Tongue (tissue), 3 donors: ENCODE data around the gene UBAP1L. TPM values are rescaled to one million over a fixed set of nuclear protein-coding genes. Genes with fewer than 3 reads are reported as not detected.

Experiments
- DNase-seq: peaks from one replicate; pipeline ENCODE4 v3.0.0-alpha.2; 2015
- small RNA-seq: library from RNA; depleted of rRNA; stranded (forward); fragments of <200 nt; gene quantifications from one replicate; pipeline ENCODE3, GENCODE V24; 2014; ENCODE audit warnings: low replicate concordance
- total RNA-seq: library from RNA; depleted of rRNA; stranded (reverse); fragments of >200 nt; gene quantifications from one replicate; pipeline ENCODE4 v1.2.3, GENCODE V29; 2014

Gene UBAP1L
- total RNA-seq, 1 donor from 2014 or later = 2.3 TPM

DNA sequence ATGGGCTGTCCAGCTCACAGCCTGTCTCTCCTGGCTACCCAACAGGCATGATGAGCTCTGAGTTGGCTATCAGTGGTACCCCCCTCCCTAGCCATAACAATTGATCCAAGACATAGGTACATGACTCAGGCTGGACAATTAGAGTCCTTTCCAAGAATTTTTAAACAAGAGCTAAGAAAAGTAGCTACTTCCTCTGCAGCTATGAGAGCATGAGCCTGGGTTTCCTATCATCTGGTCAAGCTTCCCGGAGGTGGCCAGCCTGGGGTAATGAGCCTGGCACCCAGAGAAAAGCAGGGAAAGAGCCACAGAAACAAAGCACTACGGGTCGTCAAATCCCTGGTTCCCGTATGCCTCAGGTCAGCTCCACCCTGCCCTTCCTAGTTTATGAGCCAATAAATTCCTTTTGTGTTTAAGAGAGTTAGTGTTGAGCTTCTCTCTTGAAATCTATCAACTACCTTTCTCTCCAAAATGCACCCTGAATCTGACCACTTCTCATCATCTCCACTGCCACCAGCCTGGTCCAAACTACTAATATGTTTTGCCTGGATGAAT, 72.1 kb downstream of the UBAP1L start:
- DNase-seq = no peak

Small RNAs within 50 kb of the gene (small RNA-seq; reads per million reads assigned to genes)
- gene AC013553.1 = not detected

Other genes with a start within 250 kb of the UBAP1L start
- gene ANKDD1A, start 203.3 kb downstream of the UBAP1L start, total RNA-seq = 14.4 TPM
- 74.6 TPM for gene SPG21, start 125.3 kb downstream of the UBAP1L start, total RNA-seq
- gene MTFMT, start 85.6 kb downstream of the UBAP1L start, total RNA-seq = 20.8 TPM
- gene SLC51B, start 69.8 kb downstream of the UBAP1L start, total RNA-seq = 1.4 TPM
- 32.8 TPM for gene RASL12, start 47.2 kb downstream of the UBAP1L start, total RNA-seq
- gene KBTBD13, start 38.5 kb downstream of the UBAP1L start, total RNA-seq = 2.6 TPM
- gene PDCD7, start 18.6 kb upstream of the UBAP1L start, total RNA-seq = 13.1 TPM
- 75.4 TPM for gene CLPX, start 70.1 kb upstream of the UBAP1L start, total RNA-seq
- 70.9 TPM for gene CILP, start 96.3 kb upstream of the UBAP1L start, total RNA-seq
- 8.7 TPM for gene PARP16, start 171.7 kb upstream of the UBAP1L start, total RNA-seq
- not detected for gene RNU5A-1, start 180.9 kb upstream of the UBAP1L start, total RNA-seq
- gene RNU5B-1, start 189.5 kb upstream of the UBAP1L start, total RNA-seq = not detected